ENCODE measurements around the gene PRDM5.
"Not testable (repeated sequence)": the region's sequence is repeated elsewhere in the genome, so short reads cannot be mapped to it uniquely, and the experiment has no call there.

The PRDM5 gene

DNA sequence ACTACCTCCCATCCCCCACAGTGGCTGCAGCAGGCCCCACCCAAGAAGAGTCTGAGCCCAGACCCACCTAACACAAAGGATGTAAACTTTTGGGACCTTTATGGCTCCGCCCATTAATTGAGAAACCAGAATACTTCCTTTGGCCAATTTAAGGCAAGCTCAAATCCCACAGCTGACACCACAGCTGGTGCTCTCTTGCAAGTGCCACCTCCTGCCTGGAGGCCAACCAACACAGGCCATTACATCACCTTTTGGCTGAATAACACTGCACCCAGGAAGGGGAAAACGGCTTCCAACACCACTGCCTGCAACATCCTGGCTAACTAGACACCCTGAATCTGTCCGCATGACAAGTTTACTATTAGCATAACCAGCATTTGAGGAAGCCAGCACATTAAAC lies 248.8 kb downstream of the PRDM5 start:
- H3K27ac ChIP-seq (ENCODE audit: insufficient read depth, low read depth, low read length, poor library complexity, severe bottlenecking) = no peak overlapping the region
- WGBS, 2 experiments = 95 to 96% methylated on average over 3 of the region's 3 CpGs

DNA sequence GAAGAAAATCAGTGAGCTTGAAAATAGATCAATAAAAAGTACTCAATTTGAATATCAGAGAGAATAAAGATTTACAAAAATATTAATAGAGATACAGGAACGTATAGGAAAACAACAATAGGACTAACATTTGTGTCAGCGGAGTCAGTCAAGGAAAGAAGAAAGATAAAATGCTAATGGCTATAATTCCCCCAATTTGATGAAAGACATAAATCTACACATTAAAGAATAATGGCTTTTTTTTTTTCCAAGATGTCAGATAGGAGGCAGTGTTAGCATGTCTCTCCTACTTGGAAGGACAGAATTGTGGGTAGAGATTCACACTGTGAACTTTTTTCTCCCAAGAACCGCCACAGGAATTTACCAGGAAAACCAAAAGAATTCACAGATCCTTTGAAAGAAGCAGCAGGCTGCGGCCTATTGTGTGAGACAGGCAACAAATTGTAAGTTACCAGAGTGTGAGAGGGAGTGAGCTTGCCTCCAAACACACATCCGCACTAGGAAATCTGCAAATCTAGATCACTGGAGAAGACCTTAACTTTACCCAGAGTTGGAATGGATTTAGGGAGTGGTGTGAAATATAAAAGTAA lies 249.9 kb downstream of the PRDM5 start:
- no peak overlapping the region for H3K4me3 ChIP-seq (ENCODE audit: insufficient read depth, low read depth, low read length)
- no peaks in the 10 kb centered on the region for H3K27me3 ChIP-seq (ENCODE audit: control insufficient read depth, insufficient read depth, low read length, poor library complexity, severe bottlenecking)
- no peak overlapping the region for H3K27ac ChIP-seq (ENCODE audit: insufficient read depth, low read depth, low read length, poor library complexity, severe bottlenecking)
- H3K4me1 ChIP-seq (ENCODE audit: control insufficient read depth, insufficient read depth, low read length) = no peaks in the 10 kb centered on the region
- 56 to 77% methylated on average over 3 to 4 of the region's 5 CpGs for WGBS, 2 experiments
- no peaks in the 10 kb centered on the region for H3K9me3 ChIP-seq (ENCODE audit: control insufficient read depth, low read length)
- no peaks in the 10 kb centered on the region for H3K36me3 ChIP-seq (ENCODE audit: control insufficient read depth, insufficient read depth, low read length)

More for the DNA sequence above, 248.8 kb downstream of the PRDM5 start:
- Histone ChIP-seq H3K27me3 (ENCODE audit: control insufficient read depth, insufficient read depth, low read length, poor library complexity, severe bottlenecking) (no peaks in the 10 kb centered on the region), H3K9me3 (ENCODE audit: control insufficient read depth, low read length) (no peaks in the 10 kb centered on the region), H3K36me3 (ENCODE audit: control insufficient read depth, insufficient read depth, low read length) (no peaks in the 10 kb centered on the region), H3K4me3 (ENCODE audit: insufficient read depth, low read depth, low read length) (no peak overlapping the region), H3K4me1 (ENCODE audit: control insufficient read depth, insufficient read depth, low read length) (no peaks in the 10 kb centered on the region)

DNA sequence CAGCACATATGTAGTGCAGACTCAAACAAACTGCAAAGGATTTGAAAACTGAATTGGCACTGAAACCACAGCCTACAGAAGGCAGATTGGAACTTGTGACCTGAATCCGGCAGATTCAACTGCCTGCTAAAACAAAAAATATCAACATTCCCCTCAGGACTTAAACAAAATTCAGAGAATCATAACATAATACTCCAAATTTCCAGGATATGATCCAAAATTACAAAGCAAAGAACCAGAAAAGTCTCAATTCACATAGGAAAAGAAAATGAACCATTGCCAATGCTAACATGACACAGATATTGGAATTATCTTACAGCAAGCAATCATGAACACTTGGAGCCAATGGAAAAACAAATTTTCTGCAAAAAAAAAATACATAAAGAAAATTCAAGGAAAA lies 250.4 kb downstream of the PRDM5 start:
- Histone ChIP-seq H3K9me3 (ENCODE audit: control insufficient read depth, low read length) (no peaks in the 10 kb centered on the region), H3K27ac (ENCODE audit: insufficient read depth, low read depth, low read length, poor library complexity, severe bottlenecking) (no peak overlapping the region), H3K36me3 (ENCODE audit: control insufficient read depth, insufficient read depth, low read length) (no peaks in the 10 kb centered on the region), H3K4me3 (ENCODE audit: insufficient read depth, low read depth, low read length) (no peak overlapping the region), H3K4me1 (ENCODE audit: control insufficient read depth, insufficient read depth, low read length) (no peaks in the 10 kb centered on the region), H3K27me3 (ENCODE audit: control insufficient read depth, insufficient read depth, low read length, poor library complexity, severe bottlenecking) (no peaks in the 10 kb centered on the region)
- 0% methylated on average over 1 of the region's 1 CpG for WGBS, 2 experiments

DNA sequence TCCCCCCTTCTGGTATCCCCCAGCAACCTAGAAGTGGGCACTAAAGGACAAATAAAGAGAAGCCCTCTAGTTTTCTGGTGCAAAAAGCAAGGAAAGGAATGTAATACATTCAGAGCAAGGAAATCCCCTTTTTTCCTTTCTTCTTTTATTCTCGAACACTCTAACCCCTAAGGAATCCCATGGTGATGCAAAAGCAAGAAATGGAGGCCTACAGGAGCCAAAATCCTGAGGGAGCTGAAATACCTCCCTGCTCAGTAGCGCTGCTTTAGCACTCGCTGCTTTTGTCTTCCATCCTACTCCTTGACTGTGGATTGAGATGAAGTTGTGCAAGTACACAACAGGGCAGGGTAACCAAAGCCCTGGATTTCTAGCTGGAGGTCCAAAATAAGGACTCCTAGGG lies 251.0 kb downstream of the PRDM5 start:
- WGBS, 2 experiments = 67 to 74% methylated on average over 3 of the region's 3 CpGs

DNA sequence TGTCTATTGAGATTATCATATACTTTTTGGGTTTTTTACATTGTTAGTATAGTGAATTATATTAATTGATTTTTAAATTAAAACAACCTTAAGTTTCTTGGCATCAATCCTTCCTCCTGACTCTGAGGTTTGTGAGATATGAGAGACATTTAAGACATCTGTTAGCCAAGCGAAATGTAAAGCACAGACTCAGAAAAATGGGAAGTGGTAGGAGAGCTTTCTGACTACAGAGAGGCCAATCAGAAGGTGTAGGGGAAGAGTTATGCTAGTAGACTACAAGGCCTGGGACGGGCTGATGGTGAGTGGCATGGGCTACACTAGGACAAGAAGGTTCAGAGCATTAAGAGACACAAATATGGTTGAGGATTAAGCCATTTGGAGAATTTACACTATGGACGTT lies 255.4 kb downstream of the PRDM5 start:
- Histone ChIP-seq H3K27ac (ENCODE audit: insufficient read depth, low read depth, low read length, poor library complexity, severe bottlenecking) (no peak overlapping the region), H3K36me3 (ENCODE audit: control insufficient read depth, insufficient read depth, low read length) (no peaks in the 10 kb centered on the region), H3K4me3 (ENCODE audit: insufficient read depth, low read depth, low read length) (no peak overlapping the region), H3K9me3 (ENCODE audit: control insufficient read depth, low read length) (no peaks in the 10 kb centered on the region), H3K4me1 (ENCODE audit: control insufficient read depth, insufficient read depth, low read length) (no peaks in the 10 kb centered on the region), H3K27me3 (ENCODE audit: control insufficient read depth, insufficient read depth, low read length, poor library complexity, severe bottlenecking) (no peaks in the 10 kb centered on the region)
- 93 to 95% methylated on average over 3 of the region's 3 CpGs for WGBS, 2 experiments

More for the DNA sequence above, 251.0 kb downstream of the PRDM5 start:
- H3K4me3 ChIP-seq (ENCODE audit: insufficient read depth, low read depth, low read length) = no peak overlapping the region
- no peaks in the 10 kb centered on the region for H3K27me3 ChIP-seq (ENCODE audit: control insufficient read depth, insufficient read depth, low read length, poor library complexity, severe bottlenecking)
- no peaks in the 10 kb centered on the region for H3K36me3 ChIP-seq (ENCODE audit: control insufficient read depth, insufficient read depth, low read length)
- H3K4me1 ChIP-seq (ENCODE audit: control insufficient read depth, insufficient read depth, low read length) = no peaks in the 10 kb centered on the region
- H3K9me3 ChIP-seq (ENCODE audit: control insufficient read depth, low read length) = no peaks in the 10 kb centered on the region
- no peak overlapping the region for H3K27ac ChIP-seq (ENCODE audit: insufficient read depth, low read depth, low read length, poor library complexity, severe bottlenecking)

DNA sequence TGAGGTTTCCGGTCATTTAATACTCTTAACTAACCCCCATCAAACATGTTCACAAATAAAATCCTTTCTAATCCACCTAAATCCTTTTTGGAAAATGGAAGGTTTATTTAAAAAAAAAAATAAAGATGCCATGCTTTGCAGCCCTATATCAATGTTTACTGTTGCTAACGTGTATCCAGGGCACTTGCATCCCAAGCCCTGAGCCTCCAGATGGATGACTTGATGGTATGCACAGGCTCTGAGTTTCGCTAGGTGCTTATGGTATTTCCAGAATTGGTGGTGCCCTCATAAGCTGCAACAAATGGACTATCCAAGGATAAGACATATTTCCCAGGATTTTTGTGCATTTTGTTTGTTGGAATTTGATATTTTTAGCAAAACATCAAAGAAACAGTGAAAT lies 257.7 kb downstream of the PRDM5 start:
- WGBS, 2 experiments = 87 to 95% methylated on average over 3 of the region's 3 CpGs
- H3K9me3 ChIP-seq (ENCODE audit: control insufficient read depth, low read length) = no peaks in the 10 kb centered on the region
- H3K4me1 ChIP-seq (ENCODE audit: control insufficient read depth, insufficient read depth, low read length) = no peaks in the 10 kb centered on the region
- no peak overlapping the region for H3K27ac ChIP-seq (ENCODE audit: insufficient read depth, low read depth, low read length, poor library complexity, severe bottlenecking)
- H3K36me3 ChIP-seq (ENCODE audit: control insufficient read depth, insufficient read depth, low read length) = no peaks in the 10 kb centered on the region
- no peak overlapping the region for H3K4me3 ChIP-seq (ENCODE audit: insufficient read depth, low read depth, low read length)
- no peaks in the 10 kb centered on the region for H3K27me3 ChIP-seq (ENCODE audit: control insufficient read depth, insufficient read depth, low read length, poor library complexity, severe bottlenecking)

DNA sequence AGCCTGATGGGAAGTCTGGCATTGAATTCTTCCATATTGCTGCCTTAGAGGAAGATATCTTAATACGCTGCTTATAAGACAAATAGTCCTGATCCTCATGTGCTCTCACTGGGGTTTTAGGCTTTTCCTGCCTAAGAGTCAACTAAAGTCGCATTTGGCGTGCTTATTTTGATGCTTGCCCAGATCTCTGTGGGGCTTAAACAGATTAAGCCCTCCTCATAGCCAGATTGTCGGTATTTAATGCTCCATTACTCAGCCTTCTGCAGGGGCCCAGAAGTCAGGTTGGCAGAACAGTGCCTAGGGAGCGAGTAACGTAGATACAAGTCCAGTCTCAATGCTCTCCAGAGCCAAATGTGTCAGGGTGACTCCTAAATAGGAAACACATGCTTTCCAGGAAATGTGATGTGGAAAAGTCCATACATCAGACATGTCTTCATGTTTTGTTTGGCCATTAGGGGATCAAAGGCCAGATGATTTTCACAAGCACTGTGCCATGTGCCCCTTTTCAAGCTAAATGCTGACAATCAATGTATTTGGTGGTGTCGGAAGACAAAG lies 262.8 kb downstream of the PRDM5 start:
- no peaks in the 10 kb centered on the region for H3K36me3 ChIP-seq (ENCODE audit: control insufficient read depth, insufficient read depth, low read length)
- H3K4me3 ChIP-seq (ENCODE audit: insufficient read depth, low read depth, low read length) = no peak overlapping the region
- 94 to 96% methylated on average over 7 of the region's 7 CpGs for WGBS, 2 experiments
- no peaks in the 10 kb centered on the region for H3K4me1 ChIP-seq (ENCODE audit: control insufficient read depth, insufficient read depth, low read length)
- H3K9me3 ChIP-seq (ENCODE audit: control insufficient read depth, low read length) = no peaks in the 10 kb centered on the region
- H3K27me3 ChIP-seq (ENCODE audit: control insufficient read depth, insufficient read depth, low read length, poor library complexity, severe bottlenecking) = no peaks in the 10 kb centered on the region
- no peak overlapping the region for H3K27ac ChIP-seq (ENCODE audit: insufficient read depth, low read depth, low read length, poor library complexity, severe bottlenecking)

DNA sequence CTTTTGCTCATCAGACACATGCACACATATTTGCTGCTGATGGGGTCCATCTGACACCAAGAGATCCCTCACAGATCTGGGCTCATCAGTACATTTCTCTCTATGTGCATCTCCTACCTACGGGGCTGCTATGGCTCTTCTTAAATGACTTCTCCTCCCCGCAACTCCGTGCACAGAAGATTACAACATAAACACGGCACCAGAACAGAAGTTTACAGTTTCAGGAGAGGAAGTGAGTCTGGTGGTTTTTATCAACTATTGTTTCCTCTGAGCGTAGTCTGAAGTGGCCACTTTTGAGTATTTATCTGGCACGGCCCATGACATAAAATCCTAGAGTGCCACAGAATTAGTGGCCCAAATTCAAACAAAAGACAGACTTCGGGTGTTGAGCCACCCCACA lies 263.8 kb downstream of the PRDM5 start:
- Histone ChIP-seq H3K4me1 (ENCODE audit: control insufficient read depth, insufficient read depth, low read length) (no peaks in the 10 kb centered on the region), H3K36me3 (ENCODE audit: control insufficient read depth, insufficient read depth, low read length) (no peaks in the 10 kb centered on the region), H3K27me3 (ENCODE audit: control insufficient read depth, insufficient read depth, low read length, poor library complexity, severe bottlenecking) (no peaks in the 10 kb centered on the region), H3K4me3 (ENCODE audit: insufficient read depth, low read depth, low read length) (no peak overlapping the region), H3K9me3 (ENCODE audit: control insufficient read depth, low read length) (no peaks in the 10 kb centered on the region), H3K27ac (ENCODE audit: insufficient read depth, low read depth, low read length, poor library complexity, severe bottlenecking) (no peak overlapping the region)
- 96 to 97% methylated on average over 7 of the region's 7 CpGs for WGBS, 2 experiments

DNA sequence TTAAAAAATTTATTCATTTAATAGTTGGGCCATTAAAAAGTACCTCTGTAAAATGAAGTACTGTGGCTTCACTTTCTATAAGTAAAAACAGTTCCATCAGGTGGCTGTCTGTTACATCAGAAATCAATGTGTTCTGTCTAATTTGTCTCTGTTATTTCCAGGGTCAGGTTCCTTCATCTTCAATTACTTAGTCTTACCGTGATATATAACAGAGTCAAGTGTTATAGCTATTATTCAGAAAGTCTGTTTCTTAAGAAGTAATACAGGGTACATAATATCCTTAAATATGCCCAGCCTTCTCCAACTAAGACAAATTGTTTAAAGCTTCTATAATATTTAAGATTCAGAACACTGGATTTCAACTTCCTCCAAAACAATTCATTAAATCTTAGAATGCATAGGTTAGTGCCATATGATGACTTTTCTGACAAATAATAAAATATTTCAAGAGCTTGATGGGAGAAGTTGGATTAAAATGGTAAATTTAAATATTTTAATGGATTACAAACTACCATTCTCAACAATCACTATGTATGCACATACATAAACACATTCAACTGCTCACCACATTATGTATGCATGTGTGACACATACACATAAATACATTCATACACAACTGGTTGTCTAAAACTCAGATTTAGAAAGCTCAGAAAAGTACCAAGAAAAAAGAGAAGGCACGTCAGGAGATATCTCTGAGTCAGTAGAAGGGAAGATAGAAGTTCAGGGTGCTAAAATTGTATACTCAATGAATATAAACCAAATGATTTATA lies 268.5 kb downstream of the PRDM5 start:
- no peaks in the 10 kb centered on the region for H3K27me3 ChIP-seq (ENCODE audit: control insufficient read depth, insufficient read depth, low read length, poor library complexity, severe bottlenecking)
- no peak overlapping the region for H3K27ac ChIP-seq (ENCODE audit: insufficient read depth, low read depth, low read length, poor library complexity, severe bottlenecking)
- H3K36me3 ChIP-seq (ENCODE audit: control insufficient read depth, insufficient read depth, low read length) = no peaks in the 10 kb centered on the region
- no peak overlapping the region for H3K4me3 ChIP-seq (ENCODE audit: insufficient read depth, low read depth, low read length)
- no peaks in the 10 kb centered on the region for H3K4me1 ChIP-seq (ENCODE audit: control insufficient read depth, insufficient read depth, low read length)
- no peaks in the 10 kb centered on the region for H3K9me3 ChIP-seq (ENCODE audit: control insufficient read depth, low read length)
- WGBS, 2 experiments = no CpG with 5 or more reads among the region's 2 CpGs

DNA sequence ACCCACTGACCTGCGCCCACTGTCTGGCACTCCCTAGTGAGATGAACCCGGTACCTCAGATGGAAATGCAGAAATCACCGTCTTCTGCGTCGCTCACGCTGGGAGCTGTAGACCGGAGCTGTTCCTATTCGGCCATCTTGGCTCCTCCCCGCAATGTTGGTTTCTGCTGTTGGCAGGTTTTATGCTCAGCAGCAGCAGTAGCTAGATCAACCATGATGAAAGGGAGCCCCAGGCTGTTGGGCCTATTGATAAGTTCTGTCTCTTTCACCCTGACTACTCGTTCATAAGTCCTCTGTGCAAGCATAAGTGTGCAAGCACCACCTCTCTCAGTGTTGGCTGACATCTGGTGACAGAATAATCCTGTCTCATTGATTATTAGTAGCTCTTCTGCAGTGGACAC lies 274.2 kb downstream of the PRDM5 start:
- H3K4me1 ChIP-seq (ENCODE audit: control insufficient read depth, insufficient read depth, low read length); H3K9me3 ChIP-seq (ENCODE audit: control insufficient read depth, low read length); H3K4me3 ChIP-seq (ENCODE audit: insufficient read depth, low read depth, low read length); H3K36me3 ChIP-seq (ENCODE audit: control insufficient read depth, insufficient read depth, low read length); H3K27me3 ChIP-seq (ENCODE audit: control insufficient read depth, insufficient read depth, low read length, poor library complexity, severe bottlenecking); H3K27ac ChIP-seq (ENCODE audit: insufficient read depth, low read depth, low read length, poor library complexity, severe bottlenecking): not testable (repeated sequence)
- 87 to 91% methylated on average over 9 to 10 of the region's 10 CpGs for WGBS, 2 experiments

Measured in ectodermal cell (in vitro differentiated cells).